H9 (cell line): ENCODE data around the gene NEK7. TPM values are rescaled to one million over a fixed set of nuclear protein-coding genes. Genes with fewer than 3 reads are reported as not detected.

Source experiments
- DNase-seq: peaks from one replicate; pipeline ENCODE4 v3.0.0-alpha.2; 2017
- H2AFZ ChIP-seq: one replicate; pipeline ENCODE4 v1.6.1; 2013; ENCODE audit warnings: mild to moderate bottlenecking, low read length, control low read depth, moderate library complexity
- H2AK5ac ChIP-seq: 2 replicates; pipeline ENCODE4 v1.6.1; 2013; ENCODE audit warnings: low read length, control low read depth, mixed read lengths; ENCODE audit not compliant: insufficient read length
- H2BK120ac ChIP-seq: one replicate; pipeline ENCODE4 v1.6.1; 2013; ENCODE audit warnings: low read depth, mild to moderate bottlenecking, low read length, control low read depth, inconsistent platforms; ENCODE audit not compliant: poor library complexity, severe bottlenecking
- H2BK12ac ChIP-seq: 2 replicates; pipeline ENCODE4 v1.6.1; 2013; ENCODE audit warnings: low read length, control low read depth, mixed read lengths, low read depth; ENCODE audit not compliant: insufficient read length
- H2BK15ac ChIP-seq: 2 replicates; pipeline ENCODE4 v1.6.1; 2013; ENCODE audit warnings: low read depth, low read length, control low read depth
- H2BK20ac ChIP-seq: one replicate; pipeline ENCODE4 v1.6.1; 2013; ENCODE audit warnings: low read depth, mild to moderate bottlenecking, low read length, control low read depth, inconsistent platforms; ENCODE audit not compliant: poor library complexity, severe bottlenecking
- H2BK5ac ChIP-seq: 2 replicates; pipeline ENCODE4 v1.6.1; 2013; ENCODE audit warnings: low read length, control low read depth, mixed read lengths; ENCODE audit not compliant: insufficient read length
- H3K14ac ChIP-seq: 2 replicates; pipeline ENCODE4 v1.6.1; 2013; ENCODE audit warnings: low read length, control low read depth; ENCODE audit not compliant: insufficient read depth
- H3K18ac ChIP-seq: 2 replicates; pipeline ENCODE4 v1.6.1; 2013; ENCODE audit warnings: low read depth, mild to moderate bottlenecking, mixed read lengths, low read length, control low read depth; ENCODE audit not compliant: insufficient read length
- H3K23ac ChIP-seq: 2 replicates; pipeline ENCODE4 v1.6.1; 2013; ENCODE audit warnings: low read length, control low read depth, mixed read lengths, low read depth; ENCODE audit not compliant: insufficient read length
- H3K23me2 ChIP-seq: 2 replicates; pipeline ENCODE4 v1.6.1; 2013; ENCODE audit warnings: low read depth, mild to moderate bottlenecking, mixed read lengths, low read length, control low read depth; ENCODE audit not compliant: insufficient read length, poor library complexity, severe bottlenecking
- H3K27ac ChIP-seq: 2 replicates; pipeline ENCODE4 v1.5.1; 2013; ENCODE audit warnings: low read length, control low read depth, mixed read lengths, low read depth; ENCODE audit not compliant: insufficient read length
- H3K27me3 ChIP-seq: 2 replicates; pipeline ENCODE4 v1.6.1; 2013; ENCODE audit warnings: low read length, control low read depth, inconsistent platforms; ENCODE audit not compliant: insufficient read depth
- H3K4ac ChIP-seq: 2 replicates; pipeline ENCODE4 v1.6.1; 2013; ENCODE audit warnings: low read depth, mild to moderate bottlenecking, control low read depth, inconsistent platforms, low read length, moderate library complexity
- H3K4me1 ChIP-seq: 2 replicates; pipeline ENCODE4 v1.6.1; 2013; ENCODE audit warnings: low read length, control low read depth, inconsistent platforms; ENCODE audit not compliant: insufficient read depth
- H3K4me2 ChIP-seq: 2 replicates; pipeline ENCODE4 v1.6.1; 2013; ENCODE audit warnings: low read length, control low read depth, mixed read lengths; ENCODE audit not compliant: insufficient read length, insufficient read depth
- H3K56ac ChIP-seq: 2 replicates; pipeline ENCODE4 v1.6.1; 2013; ENCODE audit warnings: low read depth, mild to moderate bottlenecking, mixed read lengths, low read length, control low read depth; ENCODE audit not compliant: insufficient read length
- H3K79me1 ChIP-seq: 2 replicates; pipeline ENCODE4 v1.6.1; 2013; ENCODE audit warnings: low read depth, mild to moderate bottlenecking, moderate library complexity, low read length, control low read depth, inconsistent platforms; ENCODE audit not compliant: insufficient read depth, poor library complexity, severe bottlenecking
- H3K79me2 ChIP-seq: 2 replicates; pipeline ENCODE4 v1.6.1; 2013; ENCODE audit warnings: low read length, control low read depth, inconsistent platforms; ENCODE audit not compliant: insufficient read depth
- H3K9ac ChIP-seq: 2 replicates; pipeline ENCODE4 v1.6.1; 2013; ENCODE audit warnings: low read length, control low read depth, mixed read lengths; ENCODE audit not compliant: insufficient read length; ENCODE audit errors: extremely low read depth
- H3K9me3 ChIP-seq: one replicate; pipeline ENCODE4 v1.6.1; 2013; ENCODE audit warnings: low read depth, low read length, inconsistent platforms; ENCODE audit not compliant: control insufficient read depth
- H3T11ph ChIP-seq: one replicate; pipeline ENCODE4 v1.6.1; 2013; ENCODE audit warnings: mild to moderate bottlenecking, low read length, control low read depth, inconsistent platforms
- H4K20me1 ChIP-seq: one replicate; pipeline ENCODE4 v1.6.1; 2013; ENCODE audit not compliant: control insufficient read depth, insufficient read length, insufficient read depth
- H4K5ac ChIP-seq: 2 replicates; pipeline ENCODE4 v1.6.1; 2013; ENCODE audit warnings: low read depth, mild to moderate bottlenecking, mixed read lengths, low read length, control low read depth; ENCODE audit not compliant: insufficient read length
- H4K8ac ChIP-seq: replicated peaks from 2 replicates; pipeline ENCODE4 v1.6.1; 2013; ENCODE audit warnings: low read length, control low read depth, mixed read lengths, low read depth; ENCODE audit not compliant: insufficient read length
- H4K91ac ChIP-seq: 2 replicates; pipeline ENCODE4 v1.6.1; 2013; ENCODE audit warnings: low read depth, mild to moderate bottlenecking, moderate library complexity, mixed read lengths, low read length, control low read depth; ENCODE audit not compliant: insufficient read length
- H3K27ac Mint-ChIP-seq, 3 experiments: 2 replicates in 2 of 3; 3 replicates in 1 of 3; pipeline ENCODE4 v1.8.0; 2020 to 2021; ENCODE audit warnings: mixed read lengths in 3 of 3, mild to moderate bottlenecking in 1 of 3, moderate library complexity in 1 of 3
- H3K27me3 Mint-ChIP-seq: 2 replicates; pipeline ENCODE4 v1.8.0; 2021; ENCODE audit warnings: low read depth, mild to moderate bottlenecking, moderate library complexity, mixed read lengths
- H3K36me3 Mint-ChIP-seq, 3 experiments: 2 replicates in 2 of 3; 3 replicates in 1 of 3; pipeline ENCODE4 v1.8.0; 2020 to 2021; ENCODE audit warnings: low read depth in 3 of 3, mixed read lengths in 3 of 3; ENCODE audit not compliant: insufficient read depth in 1 of 3
- H3K4me1 Mint-ChIP-seq, 2 experiments: 2 replicates each; pipeline ENCODE4 v1.8.0; 2020; ENCODE audit warnings: mixed read lengths in 2 of 2
- H3K4me3 Mint-ChIP-seq, 2 experiments: 2 replicates in 1 of 2; 3 replicates in 1 of 2; pipeline ENCODE4 v1.8.0; 2020 to 2021; ENCODE audit warnings: mild to moderate bottlenecking in 2 of 2, mixed read lengths in 2 of 2, moderate library complexity in 1 of 2
- H3K9me3 Mint-ChIP-seq, 2 experiments: 2 replicates in 1 of 2; 3 replicates in 1 of 2; pipeline ENCODE4 v1.8.0; 2020; ENCODE audit warnings: mild to moderate bottlenecking in 2 of 2, mixed read lengths in 2 of 2, moderate library complexity in 1 of 2
- CTCF ChIP-seq: fragments of 200-600 bp; sonication (generic); conservative IDR thresholded peaks from 3 replicates; pipeline ENCODE4 v1.8.0; 2021; ENCODE audit warnings: antibody characterized with exemption, mild to moderate bottlenecking
- WGBS: extraction: QIAGEN DNeasy Blood & Tissue Kit; methylation state at CpG from one replicate; pipeline ENCODE4 v1.1.7; 2013; ENCODE audit warnings: missing lambda C conversion rate, low lambda C conversion rate, mixed read lengths; ENCODE audit not compliant: insufficient read length; ENCODE audit errors: extremely low coverage; 5-methylcytosine and 5-hydroxymethylcytosine counted together
- total RNA-seq: library from RNA; stranded (reverse); gene quantifications from 2 replicates; pipeline ENCODE4 v1.2.1, GENCODE V29; 2021

The NEK7 gene
- total RNA-seq, 1 experiment from 2014 or later: 9.6 TPM

- Histone ChIP-seq H3K4me1 (peaks cover 7% of the 10 kb centered on the region; the same call in 1 of the 2 replicates), H2BK15ac (no peak overlapping the region), H4K20me1 (no peaks in the 10 kb centered on the region), H3K79me1 (no peaks in the 10 kb centered on the region), H3K27me3 (no peaks in the 10 kb centered on the region), H3K4ac (no peak overlapping the region), H4K5ac (no peak overlapping the region), H3K23ac (no peak overlapping the region), H4K8ac (no peak overlapping the region), H2BK20ac (no peak overlapping the region), H3K18ac (no peak overlapping the region), H3T11ph (no peak overlapping the region), H2BK5ac (no peak overlapping the region), H3K14ac (no peak overlapping the region), H2BK120ac (no peak overlapping the region), H3K4me2 (peak overlapping the region; percentile 86), H3K23me2 (peaks cover 11% of the 10 kb centered on the region), H2BK12ac (no peak overlapping the region), H4K91ac (no peak overlapping the region), H2AFZ (no peak overlapping the region), H3K9me3 (no peaks in the 10 kb centered on the region), H2AK5ac (no peak overlapping the region), H3K9ac (peak overlapping the region; percentile 61), H3K27ac (peak overlapping the region; percentile 11), H3K79me2 (no peaks in the 10 kb centered on the region; the same call in 1 of the 2 replicates), H3K56ac (no peak overlapping the region)
- no CpG with 5 or more reads among the region's 13 CpGs for WGBS
- H3K4me1 Mint-ChIP-seq: peaks cover 25 to 29% of the 10 kb centered on the region in 2 experiments
- peak overlapping the region; percentile 86 to 88 for H3K4me3 Mint-ChIP-seq
- H3K9me3 Mint-ChIP-seq: no peaks in the 10 kb centered on the region; a peak in 1 of 5 replicates
- peak; percentile 75 for DNase-seq
- TF ChIP-seq CTCF: peak; percentile 79
- H3K27ac Mint-ChIP-seq: peak overlapping the region; percentile 75 to 96 (median 84)
- no peaks in the 10 kb centered on the region for H3K27me3 Mint-ChIP-seq
- H3K36me3 Mint-ChIP-seq: no peaks in the 10 kb centered on the region
These were observed 570 bp upstream of the NEK7 start for GRCh38 chr1:198156111-198156744.
